Measurements from ENCODE around the gene MFNG.

The MFNG gene

DNA sequence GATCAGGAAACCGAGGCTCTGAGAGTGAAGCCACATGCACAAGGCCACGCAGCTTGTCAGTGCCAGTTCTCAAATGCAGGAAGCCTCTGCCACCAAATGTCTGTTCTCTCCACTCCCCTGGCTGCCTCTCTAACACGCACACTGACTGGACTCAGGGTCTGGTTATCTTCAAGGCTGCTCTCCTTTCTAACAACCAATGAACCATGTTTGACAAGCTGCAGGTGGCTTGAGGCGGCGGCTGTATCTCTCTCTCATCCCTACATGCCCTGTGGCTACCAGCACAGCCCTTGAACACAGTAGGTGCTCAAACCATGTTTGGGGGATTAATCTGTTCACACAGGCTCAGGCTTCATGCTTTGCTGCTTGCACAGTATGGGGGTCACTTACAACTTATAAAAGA, 23.7 kb downstream of the MFNG start:
- H3K27me3 Mint-ChIP-seq, result no peaks in the 10 kb centered on the region
- H3K4me1 Mint-ChIP-seq (ENCODE audit: low read depth), result peaks cover 6% of the 10 kb centered on the region
- no peaks in the 10 kb centered on the region for H3K9me3 Mint-ChIP-seq (ENCODE audit: low read depth)
- no peak overlapping the region for H3K27ac Mint-ChIP-seq
- peaks cover 11% of the 10 kb centered on the region for H3K36me3 Mint-ChIP-seq
- no peak overlapping the region for H3K4me3 Mint-ChIP-seq

DNA sequence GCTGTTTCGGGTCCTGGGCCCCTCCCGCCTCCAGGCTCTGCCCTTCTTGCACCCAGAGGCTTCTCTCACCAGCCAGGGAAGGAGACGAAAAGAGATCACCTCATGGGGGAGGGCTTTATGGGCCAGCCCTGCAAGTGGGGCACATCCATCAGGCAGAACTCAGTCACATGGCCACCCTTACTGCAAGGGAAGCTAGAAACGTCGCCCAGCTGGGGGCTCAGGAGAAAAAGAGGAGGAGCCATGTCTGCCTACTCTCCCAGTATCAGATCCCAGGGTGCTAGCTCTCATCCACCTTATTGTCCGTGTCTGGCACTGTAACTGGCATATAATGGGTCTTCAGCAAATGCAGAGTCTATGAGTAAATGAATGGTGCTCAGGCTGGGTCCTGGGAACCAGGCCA, 24.2 kb downstream of the MFNG start:
- peaks cover 8% of the 10 kb centered on the region for H3K4me1 Mint-ChIP-seq (ENCODE audit: low read depth)
- no peaks in the 10 kb centered on the region for H3K27me3 Mint-ChIP-seq
- no peaks in the 10 kb centered on the region for H3K9me3 Mint-ChIP-seq (ENCODE audit: low read depth)
- no peak overlapping the region for H3K4me3 Mint-ChIP-seq
- peak overlapping the region; percentile 16 for H3K27ac Mint-ChIP-seq
- H3K36me3 Mint-ChIP-seq, result peaks cover 11% of the 10 kb centered on the region

DNA sequence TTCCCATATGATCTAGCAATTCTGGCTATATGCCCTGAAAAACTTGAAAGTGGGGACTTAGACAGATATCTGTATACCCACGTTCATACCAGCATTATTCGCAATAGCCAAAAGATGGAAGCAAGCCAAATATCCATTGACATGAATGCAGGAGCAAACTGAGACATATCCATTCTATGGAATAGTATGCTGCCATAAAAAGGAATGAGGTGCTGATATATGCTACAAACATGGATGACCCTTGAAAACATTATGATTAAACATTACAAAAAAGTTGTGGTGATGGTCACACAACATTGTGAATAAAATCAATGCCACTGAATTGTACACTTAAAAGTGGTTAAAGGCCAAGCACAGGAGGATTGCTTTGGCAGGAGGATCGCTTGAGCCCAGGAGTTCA, 25.5 kb downstream of the MFNG start:
- Mint-ChIP-seq H3K4me3 (no peak overlapping the region), H3K4me1 (ENCODE audit: low read depth) (peaks cover 8% of the 10 kb centered on the region), H3K9me3 (ENCODE audit: low read depth) (no peaks in the 10 kb centered on the region), H3K36me3 (peaks cover 11% of the 10 kb centered on the region), H3K27me3 (no peaks in the 10 kb centered on the region), H3K27ac (no peak overlapping the region)

DNA sequence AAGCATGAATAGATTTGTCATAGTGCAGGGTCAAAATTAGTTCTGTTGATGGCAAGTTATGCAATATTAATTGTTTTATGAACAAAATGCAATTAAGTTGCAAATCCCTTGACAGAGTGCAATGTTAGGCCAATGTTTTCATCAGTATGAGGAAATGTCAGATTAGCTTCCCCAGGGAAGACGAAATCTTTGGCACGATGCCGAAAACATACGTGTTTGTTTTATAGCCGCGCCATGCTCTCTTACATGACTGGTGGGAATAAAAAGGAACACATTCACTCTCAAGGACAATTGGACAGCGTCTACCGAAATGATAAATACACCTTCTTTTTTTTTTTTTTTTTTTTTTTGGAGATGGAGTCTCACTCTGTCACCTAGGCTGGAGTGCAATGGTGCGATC, 27.0 kb downstream of the MFNG start:
- no peaks in the 10 kb centered on the region for H3K27me3 Mint-ChIP-seq
- no peak overlapping the region for H3K27ac Mint-ChIP-seq
- no peaks in the 10 kb centered on the region for H3K9me3 Mint-ChIP-seq (ENCODE audit: low read depth)
- H3K4me3 Mint-ChIP-seq, result no peak overlapping the region
- H3K36me3 Mint-ChIP-seq, result peaks cover 11% of the 10 kb centered on the region
- H3K4me1 Mint-ChIP-seq (ENCODE audit: low read depth), result peaks cover 6% of the 10 kb centered on the region

DNA sequence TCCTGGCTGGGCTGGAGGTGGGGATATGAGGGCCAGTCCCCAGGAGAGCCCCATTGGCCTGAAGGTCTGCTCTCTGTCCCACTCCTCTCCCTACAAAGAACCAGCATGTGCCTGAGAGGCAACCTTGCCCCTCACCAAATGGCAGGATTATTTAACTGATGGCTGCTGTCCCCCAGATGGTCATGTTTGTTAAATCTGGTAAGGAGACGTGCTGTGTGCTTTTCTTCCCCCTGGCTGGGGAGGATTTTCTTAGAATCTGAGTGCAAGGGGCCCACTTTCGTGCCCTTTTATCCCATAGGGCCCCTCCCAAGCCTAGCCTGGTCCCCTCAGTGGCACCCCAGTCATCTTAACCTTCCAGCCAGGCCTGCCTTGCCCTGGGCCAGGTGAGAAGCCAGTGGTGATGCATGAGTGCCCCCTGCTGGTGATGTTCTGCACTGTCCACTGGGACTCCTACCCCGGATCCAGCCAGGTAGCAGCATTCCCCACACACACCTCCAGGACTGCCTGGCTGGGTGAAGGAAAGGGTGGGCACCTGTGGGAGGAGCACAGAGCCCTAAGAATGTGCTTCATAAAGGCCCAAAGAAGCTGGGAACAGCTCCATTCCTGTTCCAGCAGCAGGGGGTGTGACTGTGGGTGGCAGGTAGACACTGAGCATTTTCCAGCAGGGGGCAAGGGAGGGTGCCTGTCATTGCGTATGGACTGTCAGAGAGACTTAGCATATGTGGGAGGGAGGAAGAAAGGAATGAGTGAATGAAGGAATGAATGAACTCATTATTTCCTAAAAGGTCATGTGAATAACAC, 28.9 kb downstream of the MFNG start:
- Mint-ChIP-seq H3K4me3 (no peak overlapping the region), H3K36me3 (peaks cover 11% of the 10 kb centered on the region), H3K9me3 (ENCODE audit: low read depth) (no peaks in the 10 kb centered on the region), H3K4me1 (ENCODE audit: low read depth) (peaks cover 6% of the 10 kb centered on the region), H3K27me3 (no peaks in the 10 kb centered on the region), H3K27ac (no peak overlapping the region)

DNA sequence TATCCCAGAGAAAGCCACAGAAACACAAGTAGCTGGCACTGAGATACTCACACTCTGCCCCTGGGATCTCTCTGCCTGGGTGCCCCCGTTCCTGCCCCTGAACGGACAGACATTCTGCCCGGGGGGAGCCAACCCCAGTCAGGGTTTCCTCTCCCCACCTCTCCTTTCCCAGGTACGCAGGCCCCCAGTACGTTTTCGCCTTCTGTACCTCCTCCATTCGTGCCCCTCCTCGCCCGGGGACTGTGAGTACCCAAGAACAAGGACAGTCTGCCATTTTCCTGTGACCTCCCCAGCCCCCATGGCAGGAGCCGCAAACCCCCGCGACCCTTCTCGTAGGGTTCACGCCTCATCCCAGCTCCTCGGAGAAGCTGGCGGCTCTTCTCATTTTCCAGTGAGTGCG, 29.8 kb downstream of the MFNG start:
- peaks cover 4% of the 10 kb centered on the region for H3K4me1 Mint-ChIP-seq (ENCODE audit: low read depth)
- no peaks in the 10 kb centered on the region for H3K27me3 Mint-ChIP-seq
- H3K27ac Mint-ChIP-seq, result no peak overlapping the region
- no peak overlapping the region for H3K4me3 Mint-ChIP-seq
- H3K36me3 Mint-ChIP-seq, result peaks cover 8% of the 10 kb centered on the region
- no peaks in the 10 kb centered on the region for H3K9me3 Mint-ChIP-seq (ENCODE audit: low read depth)

DNA sequence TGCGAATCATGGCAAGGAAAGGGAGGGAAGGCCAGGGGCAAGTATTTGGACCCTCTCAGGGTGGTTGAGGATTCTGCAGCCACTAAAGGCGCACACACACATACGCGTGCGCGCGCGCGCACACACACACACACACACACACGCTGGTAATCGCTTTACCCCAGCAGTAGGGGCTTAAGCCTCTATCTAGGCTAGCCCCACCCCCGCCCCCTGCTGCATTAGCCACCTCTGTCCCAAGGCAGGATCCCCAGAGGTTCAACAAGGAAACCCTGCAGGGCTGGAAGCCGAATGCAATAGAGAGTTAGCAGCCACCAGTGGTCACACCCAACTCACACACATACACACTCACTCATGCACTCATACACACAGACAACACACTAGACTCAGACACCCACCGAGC, 30.3 kb downstream of the MFNG start:
- peaks cover 8% of the 10 kb centered on the region for H3K36me3 Mint-ChIP-seq
- no peaks in the 10 kb centered on the region for H3K27me3 Mint-ChIP-seq
- peaks cover 4% of the 10 kb centered on the region for H3K4me1 Mint-ChIP-seq (ENCODE audit: low read depth)
- no peak overlapping the region for H3K27ac Mint-ChIP-seq
- no peaks in the 10 kb centered on the region for H3K9me3 Mint-ChIP-seq (ENCODE audit: low read depth)
- H3K4me3 Mint-ChIP-seq, result no peak overlapping the region

DNA sequence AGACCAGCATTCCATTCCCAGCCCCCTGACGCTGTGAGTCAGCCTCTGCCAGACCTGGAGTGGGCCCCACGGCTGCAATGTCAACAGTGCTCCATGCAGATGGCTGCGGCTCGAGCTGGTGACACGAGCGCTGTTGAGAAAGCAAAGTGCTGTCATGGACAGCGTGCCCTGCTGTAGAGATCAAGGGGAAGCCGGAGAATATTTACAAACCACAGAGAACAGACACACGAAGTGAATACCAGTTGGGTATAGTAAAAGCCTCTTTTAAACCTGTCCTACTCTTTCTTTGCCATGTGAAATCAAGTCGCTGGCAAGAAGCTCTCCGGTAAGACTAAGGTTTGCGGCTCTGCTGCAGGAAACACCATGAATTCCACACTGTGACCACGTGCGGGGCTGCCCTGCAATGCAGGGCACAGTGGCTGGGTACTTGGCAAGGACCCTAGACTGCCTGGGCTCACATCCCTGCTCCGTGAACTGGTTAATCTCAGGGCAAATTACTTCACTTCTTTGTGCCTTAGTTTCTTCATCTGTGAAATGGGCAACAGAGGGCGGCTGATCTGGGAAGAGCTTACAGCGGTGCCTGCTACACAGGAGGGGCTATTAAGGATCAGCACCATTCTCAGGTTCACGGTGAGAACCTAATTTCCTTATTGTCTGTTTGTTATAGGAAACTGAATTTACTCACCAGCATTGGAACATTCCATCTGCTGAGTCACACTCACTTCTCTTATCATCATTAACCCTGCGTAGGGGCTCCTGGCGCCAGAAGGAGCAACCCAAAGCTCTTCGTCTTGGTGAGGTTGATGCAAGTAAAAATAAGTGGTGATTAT, 31.1 kb downstream of the MFNG start:
- Mint-ChIP-seq H3K27me3 (no peaks in the 10 kb centered on the region), H3K36me3 (peaks cover 8% of the 10 kb centered on the region), H3K27ac (no peak overlapping the region)

DNA sequence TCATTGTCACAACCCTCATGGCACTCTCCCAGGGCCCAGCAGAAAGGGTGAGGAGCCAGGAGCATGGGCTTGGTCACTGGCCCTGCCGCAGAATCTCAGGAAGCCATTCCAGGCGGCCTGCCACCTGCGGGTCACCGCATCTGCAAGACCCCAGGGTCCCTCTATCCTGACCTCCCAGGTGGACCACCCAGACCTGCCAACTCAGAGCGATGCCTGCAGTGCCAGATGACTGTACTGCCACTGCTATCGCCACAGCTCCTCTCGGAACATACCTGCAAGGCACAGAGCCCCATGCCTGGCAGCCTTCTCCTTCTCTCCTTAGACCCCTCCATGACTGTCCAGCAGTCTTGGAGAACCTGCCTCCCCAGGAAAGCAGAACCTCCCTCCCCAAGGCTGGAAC, 32.5 kb downstream of the MFNG start:
- H3K4me3 Mint-ChIP-seq, result no peak overlapping the region
- no peaks in the 10 kb centered on the region for H3K9me3 Mint-ChIP-seq (ENCODE audit: low read depth)
- H3K36me3 Mint-ChIP-seq, result peaks cover 4% of the 10 kb centered on the region
- peaks cover 8% of the 10 kb centered on the region for H3K4me1 Mint-ChIP-seq (ENCODE audit: low read depth)
- no peak overlapping the region for H3K27ac Mint-ChIP-seq
- no peaks in the 10 kb centered on the region for H3K27me3 Mint-ChIP-seq

More for the DNA sequence above, 31.1 kb downstream of the MFNG start:
- no peaks in the 10 kb centered on the region for H3K9me3 Mint-ChIP-seq (ENCODE audit: low read depth)
- H3K4me1 Mint-ChIP-seq (ENCODE audit: low read depth), result peaks cover 8% of the 10 kb centered on the region
- H3K4me3 Mint-ChIP-seq, result no peak overlapping the region

DNA sequence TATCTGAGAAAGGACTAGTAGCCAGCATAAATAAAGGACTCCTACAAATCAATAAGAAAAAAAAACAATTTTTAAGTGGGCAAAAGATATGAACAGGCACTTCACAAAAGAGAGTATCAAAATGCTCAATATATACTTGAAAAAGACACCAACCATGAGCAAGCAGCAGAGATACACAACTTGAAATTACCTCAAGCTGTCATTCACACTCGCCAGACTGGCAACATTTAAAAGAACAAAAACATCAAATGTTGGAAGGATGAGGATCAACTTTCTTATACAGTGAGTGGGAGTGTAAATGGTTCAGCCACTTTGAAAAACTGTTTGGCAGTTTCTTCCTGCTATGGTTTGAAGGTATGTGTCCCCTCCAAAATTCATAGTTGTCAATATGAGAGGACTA, 35.0 kb downstream of the MFNG start:
- Mint-ChIP-seq H3K9me3 (ENCODE audit: low read depth) (no peaks in the 10 kb centered on the region), H3K36me3 (no peaks in the 10 kb centered on the region), H3K27ac (no peak overlapping the region), H3K4me1 (ENCODE audit: low read depth) (peaks cover 5% of the 10 kb centered on the region), H3K4me3 (no peak overlapping the region), H3K27me3 (no peaks in the 10 kb centered on the region)

DNA sequence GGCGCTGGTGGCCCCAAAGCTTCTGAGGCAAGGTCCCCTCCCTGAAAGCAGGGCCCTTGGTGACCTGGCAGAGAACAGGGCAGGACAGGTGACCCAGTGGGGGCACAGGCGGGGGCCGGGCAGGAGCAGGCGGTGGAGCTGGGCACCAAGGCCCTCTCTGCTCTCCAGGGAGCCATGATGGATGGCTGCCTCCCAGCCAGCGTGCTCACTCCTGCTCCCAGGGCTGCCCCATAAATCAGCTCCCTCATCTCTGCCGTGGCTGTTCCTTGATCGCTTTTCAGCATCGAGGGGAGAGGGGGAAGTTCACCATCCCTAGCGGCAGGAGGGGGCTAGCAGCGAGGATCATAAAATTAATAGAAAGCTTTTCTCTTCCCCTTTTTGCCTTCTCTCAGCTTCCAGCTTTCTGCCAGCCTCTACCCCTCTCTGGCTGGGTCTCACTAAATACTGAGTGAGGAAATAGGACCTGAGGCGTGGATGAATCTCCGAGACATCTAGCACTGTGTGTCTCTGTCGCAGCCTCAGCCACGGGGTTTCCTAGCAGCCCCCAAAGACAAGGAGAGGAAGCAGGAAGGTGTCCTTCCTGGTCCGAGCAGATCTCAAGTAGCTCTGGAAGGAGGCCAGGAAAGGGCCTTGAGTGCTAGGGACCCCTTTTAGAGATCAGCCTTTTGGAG, 36.7 kb downstream of the MFNG start:
- Mint-ChIP-seq H3K36me3 (no peaks in the 10 kb centered on the region), H3K4me3 (no peak overlapping the region), H3K9me3 (ENCODE audit: low read depth) (no peaks in the 10 kb centered on the region), H3K4me1 (ENCODE audit: low read depth) (peaks cover 5% of the 10 kb centered on the region), H3K27me3 (no peaks in the 10 kb centered on the region), H3K27ac (no peak overlapping the region)

DNA sequence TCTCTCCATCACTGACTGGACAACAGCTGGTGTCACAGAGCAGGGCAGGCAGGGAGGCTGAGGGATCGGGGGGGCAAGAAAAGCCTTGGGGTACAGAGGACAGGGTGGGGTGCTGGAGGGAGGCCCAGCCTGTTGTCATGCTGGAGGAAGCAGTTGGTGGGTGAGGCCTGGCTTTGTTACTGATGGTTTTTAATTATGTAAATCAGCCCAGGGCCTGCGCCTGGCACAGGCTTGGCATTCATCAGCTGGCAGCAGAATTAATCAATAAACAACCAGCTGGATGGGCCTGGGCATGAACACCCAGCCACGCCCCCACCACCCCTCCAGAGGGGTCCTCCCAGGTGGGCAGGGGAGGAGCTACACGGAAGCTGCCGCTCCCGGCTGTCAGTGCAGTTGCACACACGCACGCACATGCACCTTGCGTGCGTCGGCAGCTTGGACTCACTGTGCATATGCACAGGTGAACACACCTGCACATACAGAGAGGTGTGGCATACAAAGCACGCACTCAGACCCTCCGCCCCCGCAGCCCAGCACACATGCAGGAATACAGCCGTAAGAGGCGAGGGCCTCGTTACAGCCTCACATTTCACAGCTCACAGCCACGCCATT, 37.6 kb downstream of the MFNG start:
- Mint-ChIP-seq H3K4me3 (no peak overlapping the region), H3K4me1 (ENCODE audit: low read depth) (peaks cover 5% of the 10 kb centered on the region), H3K36me3 (no peaks in the 10 kb centered on the region), H3K27ac (no peak overlapping the region), H3K27me3 (no peaks in the 10 kb centered on the region), H3K9me3 (ENCODE audit: low read depth) (no peaks in the 10 kb centered on the region)

DNA sequence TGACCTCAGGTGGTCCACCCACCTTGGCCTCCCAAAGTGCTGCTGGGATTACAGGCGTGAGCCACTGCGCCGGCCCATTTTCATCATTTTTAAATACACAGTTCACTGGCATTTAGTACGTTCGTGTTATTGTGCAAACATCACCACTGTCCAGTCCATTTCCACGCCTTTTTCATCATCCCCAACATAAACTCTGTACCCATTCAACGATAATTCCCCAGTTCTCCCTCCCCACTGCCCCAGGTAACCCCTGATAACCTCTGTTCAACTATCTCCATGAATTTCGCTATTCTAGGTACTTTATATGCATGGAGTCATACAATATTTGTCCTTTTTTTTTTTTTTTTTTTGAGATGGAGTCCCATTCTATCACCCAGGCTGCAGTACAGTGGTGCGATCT, 40.7 kb downstream of the MFNG start:
- Mint-ChIP-seq H3K36me3 (no peaks in the 10 kb centered on the region), H3K9me3 (ENCODE audit: low read depth) (peaks cover 3% of the 10 kb centered on the region), H3K27ac (no peak overlapping the region), H3K4me3 (no peak overlapping the region), H3K27me3 (peaks cover 1% of the 10 kb centered on the region), H3K4me1 (ENCODE audit: low read depth) (peaks cover 6% of the 10 kb centered on the region)

DNA sequence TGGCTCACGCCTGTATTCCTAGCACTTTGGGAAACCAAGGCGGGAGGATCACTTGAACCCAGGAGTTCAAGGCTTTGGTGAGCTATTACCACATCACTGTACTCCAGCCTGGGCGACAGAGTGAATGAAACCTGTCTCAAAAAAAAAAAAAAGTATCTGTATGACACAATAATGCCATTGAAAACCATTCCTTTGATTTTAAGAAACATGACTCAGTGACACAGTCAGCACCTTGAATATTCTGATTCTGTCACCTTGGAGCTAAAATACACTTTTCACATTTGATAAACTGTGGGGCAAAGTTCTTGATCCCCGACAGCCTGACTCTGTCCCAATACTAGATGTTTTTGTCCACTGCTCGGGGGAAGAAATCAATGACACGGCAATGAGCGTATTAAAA, 42.2 kb downstream of the MFNG start:
- Mint-ChIP-seq H3K4me3 (no peak overlapping the region), H3K9me3 (ENCODE audit: low read depth) (peaks cover 3% of the 10 kb centered on the region), H3K4me1 (ENCODE audit: low read depth) (peaks cover 1% of the 10 kb centered on the region), H3K27me3 (peaks cover 1% of the 10 kb centered on the region), H3K27ac (no peak overlapping the region), H3K36me3 (peaks cover 4% of the 10 kb centered on the region)

DNA sequence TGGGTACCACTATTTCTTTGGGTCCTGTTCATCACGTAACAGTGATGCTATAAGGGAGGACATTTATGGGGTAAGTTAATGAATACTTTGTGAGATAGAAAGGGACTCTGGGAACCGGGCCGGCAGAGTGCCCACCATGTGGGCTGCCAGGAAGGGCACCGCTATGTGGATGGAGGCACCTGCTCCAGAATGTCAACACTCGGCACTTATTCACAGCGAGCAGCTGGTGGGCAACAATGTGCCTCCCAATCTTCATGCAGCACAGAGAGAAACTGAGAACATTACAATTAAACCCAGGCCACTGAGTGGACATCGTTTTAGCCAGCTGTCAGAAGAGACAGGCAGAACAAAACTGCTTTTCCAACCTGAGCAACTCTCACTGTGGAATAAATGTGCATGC, 43.1 kb downstream of the MFNG start:
- H3K4me3 Mint-ChIP-seq, result no peak overlapping the region
- peaks cover 1% of the 10 kb centered on the region for H3K4me1 Mint-ChIP-seq (ENCODE audit: low read depth)
- H3K27me3 Mint-ChIP-seq, result peaks cover 1% of the 10 kb centered on the region
- peaks cover 3% of the 10 kb centered on the region for H3K9me3 Mint-ChIP-seq (ENCODE audit: low read depth)
- H3K36me3 Mint-ChIP-seq, result peaks cover 4% of the 10 kb centered on the region
- no peak overlapping the region for H3K27ac Mint-ChIP-seq
